NT2/D1 (cell line): ENCODE results near the gene LPP.

ENCODE experiments used
- DNase-seq: peaks from one replicate; pipeline ENCODE4 v3.0.0-alpha.2; 2011; ENCODE audit warnings: low read depth, low spot score
- H3K27me3 ChIP-seq: 2 replicates; pipeline ENCODE4 v1.6.0; 2011; ENCODE audit warnings: mild to moderate bottlenecking; ENCODE audit not compliant: insufficient read length, insufficient read depth
- H3K36me3 ChIP-seq: 2 replicates; pipeline ENCODE4 v1.6.1; 2011; ENCODE audit warnings: mild to moderate bottlenecking, low read length, mixed read lengths; ENCODE audit not compliant: insufficient read depth, insufficient read length
- H3K4me1 ChIP-seq: 2 replicates; pipeline ENCODE4 v1.5.1; 2011; ENCODE audit not compliant: insufficient read depth, insufficient read length
- H3K4me3 ChIP-seq: 2 replicates; pipeline ENCODE4 v1.5.1; 2011; ENCODE audit warnings: low read depth; ENCODE audit not compliant: insufficient read length
- H3K9ac ChIP-seq: 2 replicates; pipeline ENCODE4 v1.6.0; 2011; ENCODE audit warnings: low read depth; ENCODE audit not compliant: insufficient read length
- H3K9me3 ChIP-seq: 2 replicates; pipeline ENCODE4 v1.5.1; 2011; ENCODE audit warnings: mild to moderate bottlenecking, low read length; ENCODE audit not compliant: insufficient read depth
- SUZ12 ChIP-seq: IDR thresholded peaks from 2 replicates; pipeline ENCODE4 v1.6.1; 2011; ENCODE audit not compliant: insufficient read length, insufficient read depth; ENCODE audit errors: extremely low read depth
- YY1 ChIP-seq: IDR thresholded peaks from 2 replicates; pipeline ENCODE4 v1.6.1; 2011; ENCODE audit not compliant: insufficient read length, insufficient read depth
- ZNF274 ChIP-seq: IDR thresholded peaks from 2 replicates; pipeline ENCODE4 v1.6.1; 2011; ENCODE audit warnings: mild to moderate bottlenecking, low read depth, low read length

LPP gene

GRCh38 chr3:188287762-188288505 is 134.0 kb downstream of the LPP start:
- TF ChIP-seq ZNF274 (no peak), SUZ12 (no peak), YY1 (no peak)
- Histone ChIP-seq H3K9me3 (no peaks in the 10 kb centered on the region), H3K36me3 (peaks cover 6% of the 10 kb centered on the region), H3K9ac (no peak overlapping the region), H3K4me1 (no peaks in the 10 kb centered on the region), H3K27me3 (no peaks in the 10 kb centered on the region), H3K4me3 (no peak overlapping the region)
- no peak for DNase-seq

- no peaks in the 10 kb centered on the region for H3K27me3 ChIP-seq
- H3K36me3 ChIP-seq = peaks cover 10% of the 10 kb centered on the region
- DNase-seq = no peak
- no peaks in the 10 kb centered on the region for H3K4me1 ChIP-seq
- H3K9me3 ChIP-seq = no peaks in the 10 kb centered on the region
- H3K9ac ChIP-seq = no peak overlapping the region
- no peak for TF ChIP-seq SUZ12
- TF ChIP-seq ZNF274 = no peak
- TF ChIP-seq YY1 = no peak
- no peak overlapping the region for H3K4me3 ChIP-seq
Observed at GRCh38 chr3:188292251-188292650, 138.3 kb downstream of the LPP start.

- H3K27me3 ChIP-seq = no peaks in the 10 kb centered on the region
- H3K9me3 ChIP-seq = no peaks in the 10 kb centered on the region
- no peak overlapping the region for H3K4me3 ChIP-seq
- TF ChIP-seq ZNF274 (no peak), YY1 (no peak)
- no peaks in the 10 kb centered on the region for H3K4me1 ChIP-seq
- H3K36me3 ChIP-seq = peaks cover 10% of the 10 kb centered on the region
- no peak for DNase-seq
- H3K9ac ChIP-seq = no peak overlapping the region
Observed at GRCh38 chr3:188292827-188293226, 138.9 kb downstream of the LPP start.

- Histone ChIP-seq H3K27me3 (no peaks in the 10 kb centered on the region), H3K9me3 (no peaks in the 10 kb centered on the region), H3K36me3 (peaks cover 10% of the 10 kb centered on the region), H3K4me3 (no peak overlapping the region), H3K9ac (no peak overlapping the region), H3K4me1 (peaks cover 3% of the 10 kb centered on the region)
- TF ChIP-seq YY1 (no peak), ZNF274 (no peak), SUZ12 (no peak)
- DNase-seq = no peak
Observed at GRCh38 chr3:188294113-188294512, 140.2 kb downstream of the LPP start.

GRCh38 chr3:188294823-188295487 is 141.0 kb downstream of the LPP start:
- H3K9me3 ChIP-seq = no peaks in the 10 kb centered on the region

GRCh38 chr3:188295876-188296275 is 141.9 kb downstream of the LPP start:
- no peaks in the 10 kb centered on the region for H3K9me3 ChIP-seq
- peaks cover 4% of the 10 kb centered on the region for H3K36me3 ChIP-seq
- no peak overlapping the region for H3K4me3 ChIP-seq
- H3K9ac ChIP-seq = no peak overlapping the region
- H3K27me3 ChIP-seq = no peaks in the 10 kb centered on the region
- DNase-seq = no peak
- no peak for TF ChIP-seq ZNF274
- no peak for TF ChIP-seq YY1
- no peak for TF ChIP-seq SUZ12
- peaks cover 3% of the 10 kb centered on the region for H3K4me1 ChIP-seq

More at GRCh38 chr3:188294823-188295487, 141.0 kb downstream of the LPP start:
- Histone ChIP-seq H3K4me1 (peaks cover 3% of the 10 kb centered on the region), H3K4me3 (no peak overlapping the region), H3K9ac (no peak overlapping the region), H3K27me3 (no peaks in the 10 kb centered on the region), H3K36me3 (peaks cover 9% of the 10 kb centered on the region)
- no peak for DNase-seq
- TF ChIP-seq ZNF274 (no peak), SUZ12 (no peak), YY1 (no peak)

GRCh38 chr3:188296761-188297612 is 143.0 kb downstream of the LPP start:
- peaks cover 3% of the 10 kb centered on the region for H3K4me1 ChIP-seq
- peaks cover 4% of the 10 kb centered on the region for H3K36me3 ChIP-seq
- H3K27me3 ChIP-seq = no peaks in the 10 kb centered on the region
- no peak for DNase-seq
- no peaks in the 10 kb centered on the region for H3K9me3 ChIP-seq
- H3K4me3 ChIP-seq = no peak overlapping the region
- TF ChIP-seq SUZ12 (no peak), YY1 (no peak), ZNF274 (no peak)
- no peak overlapping the region for H3K9ac ChIP-seq
